GM23248 (cell line): ENCODE data around the gene OR2K2.

Source experiments
- EZH2 ChIP-seq: fragments of 200-600 bp; sonication (generic); IDR thresholded peaks from 2 replicates; pipeline ENCODE4 v1.6.1; 2018; ENCODE audit warnings: antibody characterized with exemption, mild to moderate bottlenecking; ENCODE audit not compliant: insufficient read depth, poor library complexity, severe bottlenecking
- EZH2phosphoT487 ChIP-seq: fragments of 200-600 bp; sonication (generic); IDR thresholded peaks from 2 replicates; pipeline ENCODE4 v1.6.1; 2018; ENCODE audit warnings: antibody characterized with exemption, moderate library complexity, mild to moderate bottlenecking, low read depth; ENCODE audit not compliant: insufficient read depth

DNA sequence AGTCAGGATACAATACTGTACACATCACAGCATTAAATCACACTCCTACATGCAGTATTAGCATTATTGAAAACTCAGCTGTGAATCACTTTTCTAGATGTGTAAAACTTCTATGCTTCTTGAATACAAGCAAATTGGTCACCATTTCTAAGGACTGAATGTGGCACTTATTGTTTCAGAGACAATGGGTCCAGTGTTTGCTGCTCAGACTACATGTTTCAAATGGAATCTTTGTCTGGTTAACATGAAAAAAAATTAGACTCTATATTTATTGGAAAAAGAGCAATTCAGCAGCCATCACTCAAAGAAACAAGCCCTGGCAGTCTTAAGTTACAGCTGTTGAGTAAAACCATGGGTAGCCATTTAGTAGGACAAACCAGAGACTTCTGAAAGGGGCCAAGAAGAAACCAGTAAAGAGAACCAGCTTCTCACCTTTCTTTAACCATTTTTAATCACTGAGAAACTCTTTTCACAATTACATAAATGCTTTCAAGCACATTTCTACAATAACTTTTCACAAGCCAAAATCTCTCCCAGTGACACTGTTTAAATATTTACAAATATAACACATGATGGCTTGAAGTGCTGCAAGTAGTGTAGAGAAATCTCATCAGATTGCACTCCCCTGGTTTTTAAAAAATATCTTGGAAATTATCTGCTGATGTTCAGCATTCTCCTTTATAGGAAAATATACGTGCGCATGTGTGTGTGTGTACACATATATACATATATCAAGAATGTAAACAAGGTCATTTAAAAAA is 35.2 kb downstream of the OR2K2 start:
- no peak for TF ChIP-seq EZH2
- TF ChIP-seq EZH2phosphoT487 = no peak
